ENCODE data around the gene HES5. TPM values are rescaled to one million over a fixed set of nuclear protein-coding genes. Genes with fewer than 3 reads are reported as not detected.

HES5 gene
- total and polyA plus RNA-seq, 5 donors: 0.52 to 1.8 (median 0.94) TPM

DNA sequence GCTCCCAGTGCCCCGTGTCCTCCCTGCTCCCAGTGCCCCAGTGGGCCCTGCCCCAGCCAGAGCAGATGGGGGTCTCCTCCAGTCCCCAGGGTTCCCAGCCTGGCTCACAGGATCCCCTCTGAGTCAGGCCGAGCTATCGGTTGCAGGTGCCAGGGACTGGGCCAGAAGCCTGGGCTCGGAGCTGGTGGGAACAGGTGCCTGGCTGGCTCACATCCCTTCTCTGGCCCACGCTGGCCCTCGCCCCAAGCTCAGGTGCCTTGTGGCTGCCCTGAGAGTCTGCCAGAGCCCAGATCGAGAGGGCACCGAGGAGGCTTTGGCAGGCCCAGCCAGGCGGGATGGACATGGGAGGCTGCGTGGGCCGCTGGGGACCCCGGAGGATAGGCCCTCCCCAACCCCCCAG is 35.0 kb downstream of the HES5 start:
- 85% methylated on average over 12 of the region's 12 CpGs for WGBS
- ATAC-seq (no peak), DNase-seq (no peak)
- Histone ChIP-seq H3K4me3 (ENCODE audit: low read length) (no peak overlapping the region), H3K4me1 (ENCODE audit: control insufficient read depth, insufficient read depth, low read length) (no peaks in the 10 kb centered on the region), H3K9me3 (ENCODE audit: control insufficient read depth, low read length) (no peaks in the 10 kb centered on the region), H3K27ac (ENCODE audit: low read length) (no peak overlapping the region), H3K27me3 (ENCODE audit: control insufficient read depth, insufficient read depth) (no peaks in the 10 kb centered on the region)
- intact Hi-C loops (cut with DNase I): no loop called here

DNA sequence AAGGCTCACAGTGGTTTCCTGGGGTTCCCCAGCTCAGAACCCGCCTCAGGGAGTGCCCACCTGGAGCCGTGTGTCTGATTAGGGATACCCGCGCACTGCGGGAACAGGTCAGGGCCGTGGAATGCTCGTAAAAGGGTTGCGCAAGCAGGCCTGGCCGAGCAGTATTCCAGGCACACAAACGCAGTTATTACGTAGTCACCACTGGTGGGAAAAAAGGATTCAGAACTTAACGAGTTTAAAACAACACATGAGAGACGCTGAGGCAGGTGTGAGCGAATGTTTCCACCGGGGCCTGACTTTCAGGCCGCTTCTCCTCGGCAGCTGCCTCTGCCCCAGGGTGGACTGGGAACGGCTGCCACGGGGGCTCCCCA is 35.8 kb downstream of the HES5 start:
- ATAC-seq (no peak), DNase-seq (no peak)
- Histone ChIP-seq H3K27me3 (ENCODE audit: control insufficient read depth, insufficient read depth) (no peaks in the 10 kb centered on the region), H3K27ac (ENCODE audit: low read length) (no peak overlapping the region), H3K9me3 (ENCODE audit: control insufficient read depth, low read length) (no peaks in the 10 kb centered on the region), H3K4me3 (ENCODE audit: low read length) (no peak overlapping the region), H3K4me1 (ENCODE audit: control insufficient read depth, insufficient read depth, low read length) (no peaks in the 10 kb centered on the region)
- intact Hi-C loops (cut with DNase I): no loop called here
- WGBS: 74% methylated on average over 19 of the region's 19 CpGs

DNA sequence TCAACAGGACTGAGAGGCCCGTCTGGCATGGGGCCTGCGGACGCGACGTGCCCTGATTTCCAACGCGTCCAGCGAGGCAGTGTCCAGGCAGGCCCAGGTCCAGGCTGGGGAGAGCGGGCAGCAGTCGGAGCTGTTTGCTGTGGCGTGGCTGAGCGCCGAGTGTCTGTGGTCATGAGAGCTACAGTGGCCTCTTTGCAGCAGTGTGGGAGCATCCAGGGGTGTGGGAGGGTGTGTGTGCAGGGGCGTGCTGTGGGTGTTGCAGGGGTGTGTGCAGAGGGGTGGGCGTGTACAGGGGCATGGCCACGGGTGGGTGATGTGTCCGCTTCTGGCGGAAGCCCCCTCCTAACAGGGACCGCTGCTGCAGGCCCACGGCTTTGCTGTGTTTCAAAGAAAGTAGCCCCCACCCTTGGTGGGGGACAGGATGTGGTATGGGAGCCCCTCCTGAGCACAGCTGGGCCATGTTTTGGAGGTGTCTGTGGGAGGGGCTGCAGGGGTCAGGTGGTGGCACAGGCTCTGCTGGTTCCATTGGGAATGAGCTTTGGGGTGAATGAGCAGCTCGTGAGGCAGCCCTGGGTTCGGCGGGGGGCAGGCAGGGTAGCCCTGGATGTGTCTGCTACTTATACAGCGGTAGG is 36.3 kb downstream of the HES5 start:
- DNase-seq (no peak), ATAC-seq (no peak)
- no peaks in the 10 kb centered on the region for H3K9me3 ChIP-seq (ENCODE audit: control insufficient read depth, low read length)
- no peaks in the 10 kb centered on the region for H3K27me3 ChIP-seq (ENCODE audit: control insufficient read depth, insufficient read depth)
- 72% methylated on average over 24 of the region's 24 CpGs for WGBS
- intact Hi-C loops (cut with DNase I): no loop called here
- no peak overlapping the region for H3K4me3 ChIP-seq (ENCODE audit: low read length)
- H3K4me1 ChIP-seq (ENCODE audit: control insufficient read depth, insufficient read depth, low read length): no peaks in the 10 kb centered on the region
- no peak overlapping the region for H3K27ac ChIP-seq (ENCODE audit: low read length)

DNA sequence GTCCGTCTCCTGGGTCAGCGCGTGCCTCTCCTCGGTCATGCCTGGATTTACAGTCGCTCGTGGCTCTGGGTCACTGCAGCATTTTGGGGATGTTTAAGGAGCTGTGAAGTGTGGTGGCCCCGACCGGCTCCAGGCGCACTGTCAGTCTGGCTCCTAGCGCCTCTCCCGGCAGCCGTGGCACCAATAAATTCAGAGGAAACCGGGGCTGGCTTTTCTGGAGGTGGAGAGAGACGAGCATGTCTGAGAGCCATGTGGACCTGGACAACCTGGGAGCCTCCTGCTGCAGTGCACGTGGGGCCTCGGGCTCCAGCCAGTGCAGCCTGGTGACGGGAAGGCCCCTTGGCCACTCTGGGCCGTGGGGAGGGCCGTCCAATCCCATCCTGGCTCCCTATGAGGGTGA is 36.8 kb downstream of the HES5 start:
- Histone ChIP-seq H3K4me3 (ENCODE audit: low read length) (no peak overlapping the region), H3K27ac (ENCODE audit: low read length) (no peak overlapping the region), H3K27me3 (ENCODE audit: control insufficient read depth, insufficient read depth) (no peaks in the 10 kb centered on the region), H3K9me3 (ENCODE audit: control insufficient read depth, low read length) (no peaks in the 10 kb centered on the region), H3K4me1 (ENCODE audit: control insufficient read depth, insufficient read depth, low read length) (no peaks in the 10 kb centered on the region)
- DNase-seq (no peak), ATAC-seq (no peak)
- WGBS: 60% methylated on average over 19 of the region's 19 CpGs
- intact Hi-C loops (cut with DNase I): no loop called here

DNA sequence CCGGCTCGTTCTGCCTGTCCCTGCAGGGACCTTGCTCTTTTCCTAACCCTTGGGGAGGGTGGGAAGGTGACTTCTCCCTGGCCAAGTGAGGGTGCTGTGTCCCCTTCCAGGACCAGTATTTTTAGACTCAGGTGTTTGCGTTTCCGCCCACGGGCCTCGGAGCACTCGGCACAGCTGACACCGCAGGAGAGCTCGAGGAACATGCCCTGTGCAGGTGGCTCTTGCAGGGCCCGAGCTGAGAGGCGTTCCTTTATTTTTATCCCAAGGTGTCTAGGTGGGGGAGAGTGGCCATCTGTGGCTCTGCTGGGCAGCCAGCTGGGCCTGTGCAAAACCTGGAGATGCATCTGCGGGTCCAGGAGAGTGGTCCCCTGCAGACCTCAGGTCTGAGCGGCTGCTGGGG is 38.0 kb downstream of the HES5 start:
- 61% methylated on average over 13 of the region's 13 CpGs for WGBS
- Histone ChIP-seq H3K27ac (ENCODE audit: low read length) (no peak overlapping the region), H3K4me1 (ENCODE audit: control insufficient read depth, insufficient read depth, low read length) (no peaks in the 10 kb centered on the region), H3K27me3 (ENCODE audit: control insufficient read depth, insufficient read depth) (no peaks in the 10 kb centered on the region), H3K4me3 (ENCODE audit: low read length) (no peak overlapping the region), H3K9me3 (ENCODE audit: control insufficient read depth, low read length) (no peaks in the 10 kb centered on the region)
- DNase-seq: no peak
- ATAC-seq: no peak
- intact Hi-C loops (cut with DNase I): no loop called here

DNA sequence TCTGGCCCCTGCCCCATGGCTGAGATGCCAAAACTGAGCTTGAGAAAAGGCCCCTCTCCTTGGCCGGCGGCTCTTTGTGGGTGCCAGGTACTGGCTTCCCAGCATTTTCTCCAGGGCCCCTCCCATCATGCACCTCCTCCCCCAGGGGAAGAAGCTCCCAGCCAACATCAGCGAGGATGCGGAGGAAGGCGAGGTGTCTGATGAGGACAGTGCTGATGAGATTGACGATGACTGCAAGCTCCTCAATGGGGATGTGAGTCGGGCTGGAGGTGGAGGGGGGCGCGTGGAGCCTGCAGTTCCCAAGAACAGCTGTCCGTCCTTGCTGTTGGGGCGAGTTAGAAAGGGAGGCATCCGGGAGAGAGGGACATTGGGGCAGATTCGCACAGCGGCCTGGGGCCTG is 40.4 kb downstream of the HES5 start:
- intact Hi-C loops (cut with DNase I): no loop called here
- Histone ChIP-seq H3K9me3 (ENCODE audit: control insufficient read depth, low read length) (no peaks in the 10 kb centered on the region), H3K4me3 (ENCODE audit: low read length) (no peak overlapping the region), H3K27ac (ENCODE audit: low read length) (no peak overlapping the region), H3K27me3 (ENCODE audit: control insufficient read depth, insufficient read depth) (no peaks in the 10 kb centered on the region), H3K4me1 (ENCODE audit: control insufficient read depth, insufficient read depth, low read length) (no peaks in the 10 kb centered on the region)
- 85% methylated on average over 14 of the region's 14 CpGs for WGBS
- DNase-seq (no peak), ATAC-seq (no peak)

DNA sequence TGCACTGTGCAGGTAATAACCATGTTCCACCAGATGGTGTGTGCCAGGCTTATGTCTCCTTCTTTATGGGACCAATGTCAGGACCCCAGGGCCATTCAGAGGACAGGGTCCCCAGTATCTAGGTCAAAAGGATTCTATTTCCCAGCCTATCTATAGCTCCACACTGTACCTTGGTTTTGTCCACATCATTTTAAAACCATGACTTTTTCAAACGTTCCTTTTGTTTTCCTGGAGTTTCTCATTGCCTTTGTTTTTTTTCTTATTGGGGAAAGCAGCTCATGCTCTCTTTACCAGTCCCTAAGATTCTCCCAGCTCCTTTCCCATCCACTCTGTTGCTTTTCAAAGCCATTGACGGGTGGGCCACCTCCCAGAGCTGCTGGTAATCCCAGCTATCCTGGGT is 41.4 kb downstream of the HES5 start:
- H3K27ac ChIP-seq (ENCODE audit: low read length): no peak overlapping the region
- H3K4me1 ChIP-seq (ENCODE audit: control insufficient read depth, insufficient read depth, low read length): no peaks in the 10 kb centered on the region
- intact Hi-C loops (cut with DNase I): no loop called here
- DNase-seq (no peak), ATAC-seq (no peak)
- no peaks in the 10 kb centered on the region for H3K27me3 ChIP-seq (ENCODE audit: control insufficient read depth, insufficient read depth)
- H3K9me3 ChIP-seq (ENCODE audit: control insufficient read depth, low read length): no peaks in the 10 kb centered on the region
- H3K4me3 ChIP-seq (ENCODE audit: low read length): no peak overlapping the region
- WGBS: 81% methylated on average over 2 of the region's 2 CpGs

DNA sequence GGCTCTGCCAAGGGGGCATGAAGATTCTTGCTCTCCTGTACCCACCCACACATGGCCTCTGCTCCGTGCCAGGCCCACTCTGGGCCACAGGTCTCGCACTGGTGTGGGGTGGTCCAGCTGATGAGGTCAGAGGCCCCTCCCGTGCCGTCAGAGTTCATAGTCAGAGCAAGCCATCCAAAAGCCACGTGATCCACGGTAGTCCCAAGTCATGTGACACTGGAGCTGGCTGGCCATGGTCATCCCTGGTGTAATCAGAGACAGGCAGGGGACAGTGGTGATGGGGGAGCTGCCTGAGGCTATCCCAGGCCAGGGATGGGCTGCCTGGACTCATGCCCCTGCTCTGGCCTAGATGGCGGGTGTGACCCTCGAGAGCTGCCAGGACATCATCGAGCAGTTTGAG is 43.5 kb downstream of the HES5 start:
- Histone ChIP-seq H3K27me3 (ENCODE audit: control insufficient read depth, insufficient read depth) (no peaks in the 10 kb centered on the region), H3K9me3 (ENCODE audit: control insufficient read depth, low read length) (no peaks in the 10 kb centered on the region), H3K27ac (ENCODE audit: low read length) (no peak overlapping the region), H3K4me1 (ENCODE audit: control insufficient read depth, insufficient read depth, low read length) (no peaks in the 10 kb centered on the region), H3K4me3 (ENCODE audit: low read length) (no peak overlapping the region)
- intact Hi-C loops (cut with DNase I): no loop called here
- DNase-seq (no peak), ATAC-seq (no peak)
- 86% methylated on average over 9 of the region's 9 CpGs for WGBS

DNA sequence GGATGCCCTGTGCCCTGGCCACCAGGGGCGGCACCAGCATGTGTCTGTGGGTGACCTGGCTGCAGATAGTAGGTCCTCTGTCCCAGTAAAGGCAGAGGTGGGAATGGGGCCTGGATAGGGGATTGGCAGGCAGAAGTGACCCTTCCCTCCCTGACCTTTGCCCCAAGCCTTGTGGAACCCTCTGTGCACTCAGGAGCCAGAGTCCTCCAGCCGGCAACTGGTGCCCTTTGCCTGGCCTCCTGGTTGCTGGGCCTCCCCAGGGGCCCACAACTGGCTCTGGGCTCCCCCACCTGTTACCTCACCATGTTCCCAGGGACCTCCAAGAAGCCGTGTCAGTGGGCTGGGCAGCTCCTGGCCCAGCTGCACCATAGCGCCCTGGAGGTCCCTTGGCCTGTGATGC is 44.0 kb downstream of the HES5 start:
- WGBS: 89% methylated on average over 4 of the region's 4 CpGs
- H3K4me3 ChIP-seq (ENCODE audit: low read length): no peak overlapping the region
- ATAC-seq (no peak), DNase-seq (no peak)
- H3K9me3 ChIP-seq (ENCODE audit: control insufficient read depth, low read length): no peaks in the 10 kb centered on the region
- no peak overlapping the region for H3K27ac ChIP-seq (ENCODE audit: low read length)
- no peaks in the 10 kb centered on the region for H3K27me3 ChIP-seq (ENCODE audit: control insufficient read depth, insufficient read depth)
- no peaks in the 10 kb centered on the region for H3K4me1 ChIP-seq (ENCODE audit: control insufficient read depth, insufficient read depth, low read length)
- intact Hi-C loops (cut with DNase I): no loop called here

DNA sequence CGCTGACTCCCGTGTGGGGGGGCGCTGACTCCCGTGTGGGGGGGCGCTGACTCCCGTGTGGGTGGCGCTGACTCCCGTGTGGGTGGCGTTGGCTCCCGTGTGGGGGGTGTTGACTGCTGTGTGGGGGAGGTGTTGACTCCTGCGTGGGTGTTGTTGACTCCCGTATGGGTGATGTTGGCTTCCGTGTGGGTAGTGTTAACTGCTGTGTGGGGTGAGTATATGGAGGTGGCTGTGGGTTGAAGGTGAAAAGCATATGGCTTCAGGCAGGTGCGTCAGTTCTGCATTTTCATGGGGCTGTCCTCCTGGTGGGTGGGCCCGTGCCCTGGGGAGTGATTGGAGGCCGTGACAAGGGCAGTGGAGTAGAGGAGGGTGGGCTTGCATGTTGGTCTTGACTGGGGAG is 46.1 kb downstream of the HES5 start:
- Histone ChIP-seq H3K27me3 (ENCODE audit: control insufficient read depth, insufficient read depth) (no peaks in the 10 kb centered on the region), H3K27ac (ENCODE audit: low read length) (no peak overlapping the region), H3K4me3 (ENCODE audit: low read length) (no peak overlapping the region), H3K4me1 (ENCODE audit: control insufficient read depth, insufficient read depth, low read length) (no peaks in the 10 kb centered on the region), H3K9me3 (ENCODE audit: control insufficient read depth, low read length) (no peaks in the 10 kb centered on the region)
- WGBS: 77% methylated on average over 16 of the region's 16 CpGs
- no peak for DNase-seq
- no peak for ATAC-seq
- intact Hi-C loops (cut with DNase I): no loop called here

DNA sequence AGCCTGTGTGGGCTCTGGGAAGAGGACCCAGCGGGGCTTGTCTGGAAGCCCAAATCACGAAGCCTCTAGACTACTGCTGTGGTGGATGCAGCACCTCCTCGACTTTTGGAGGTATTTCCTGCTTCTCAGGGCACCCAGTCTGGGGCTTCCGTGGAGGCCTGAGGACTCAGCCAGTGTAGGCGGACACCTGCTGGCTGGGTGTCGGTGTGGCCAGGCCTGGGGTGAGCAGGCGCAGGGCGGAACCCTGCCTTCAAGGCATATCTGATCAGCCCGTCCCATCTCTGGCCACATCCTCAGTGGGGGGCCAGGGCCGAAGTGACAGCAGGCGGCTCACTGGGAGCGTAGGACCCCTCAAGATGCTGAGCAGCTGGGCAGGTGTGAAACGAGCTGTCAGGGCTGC is 47.0 kb downstream of the HES5 start:
- Histone ChIP-seq H3K4me1 (ENCODE audit: control insufficient read depth, insufficient read depth, low read length) (no peaks in the 10 kb centered on the region), H3K9me3 (ENCODE audit: control insufficient read depth, low read length) (no peaks in the 10 kb centered on the region), H3K4me3 (ENCODE audit: low read length) (no peak overlapping the region), H3K27ac (ENCODE audit: low read length) (no peak overlapping the region), H3K27me3 (ENCODE audit: control insufficient read depth, insufficient read depth) (no peaks in the 10 kb centered on the region)
- ATAC-seq: no peak
- WGBS: 77% methylated on average over 13 of the region's 13 CpGs
- DNase-seq: no peak
- intact Hi-C loops (cut with DNase I): no loop called here

DNA sequence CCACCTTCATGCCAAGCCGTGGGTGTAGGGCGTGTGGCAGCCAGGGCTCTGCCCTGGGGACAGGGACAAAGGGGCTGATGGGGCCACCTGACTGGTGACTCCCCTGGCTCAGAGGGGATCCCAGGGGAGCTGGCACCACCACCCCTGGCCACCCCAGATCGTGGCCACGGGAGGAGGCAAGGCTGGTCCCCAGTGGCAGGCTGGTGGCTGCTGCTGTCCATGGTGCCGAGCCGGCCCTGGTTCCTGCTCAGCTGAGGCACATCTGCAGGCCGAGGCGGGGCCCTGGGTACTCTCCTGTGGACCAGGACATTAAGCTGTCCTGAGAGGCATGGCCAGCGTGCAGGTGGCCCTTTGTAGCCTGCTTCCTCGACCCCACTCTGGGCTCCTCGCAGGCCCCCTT is 47.5 kb downstream of the HES5 start:
- H3K4me1 ChIP-seq (ENCODE audit: control insufficient read depth, insufficient read depth, low read length): no peaks in the 10 kb centered on the region
- ATAC-seq (no peak), DNase-seq (no peak)
- H3K9me3 ChIP-seq (ENCODE audit: control insufficient read depth, low read length): no peaks in the 10 kb centered on the region
- H3K4me3 ChIP-seq (ENCODE audit: low read length): no peak overlapping the region
- H3K27ac ChIP-seq (ENCODE audit: low read length): no peak overlapping the region
- 78% methylated on average over 11 of the region's 11 CpGs for WGBS
- intact Hi-C loops (cut with DNase I): no loop called here
- H3K27me3 ChIP-seq (ENCODE audit: control insufficient read depth, insufficient read depth): no peaks in the 10 kb centered on the region
